Caki2 (cell line): ENCODE measurements around the gene C8G. TPM values are rescaled to one million over a fixed set of nuclear protein-coding genes. Genes with fewer than 3 reads are reported as not detected.

Experiments used
- DNase-seq: peaks from one replicate; pipeline ENCODE4 v3.0.0-alpha.2; 2015; ENCODE audit warnings: low read depth
- in situ Hi-C: cut with HindIII; loops from 2 replicates; pipeline ENCODE4 v1.10.0; 2016; ENCODE audit warnings: low sequenced_read_pairs, low pct_unique_long_range_greater_than_20kb, mixed read lengths
- total RNA-seq: library from RNA; depleted of rRNA; stranded (reverse); fragments of >200 nt; shearing (Covaris generic); gene quantifications from 2 replicates; pipeline ENCODE4 v1.2.3, GENCODE V29; 2014; ENCODE audit warnings: low replicate concordance

Gene C8G
- total RNA-seq, 1 experiment from 2014 or later, result not detected

DNA sequence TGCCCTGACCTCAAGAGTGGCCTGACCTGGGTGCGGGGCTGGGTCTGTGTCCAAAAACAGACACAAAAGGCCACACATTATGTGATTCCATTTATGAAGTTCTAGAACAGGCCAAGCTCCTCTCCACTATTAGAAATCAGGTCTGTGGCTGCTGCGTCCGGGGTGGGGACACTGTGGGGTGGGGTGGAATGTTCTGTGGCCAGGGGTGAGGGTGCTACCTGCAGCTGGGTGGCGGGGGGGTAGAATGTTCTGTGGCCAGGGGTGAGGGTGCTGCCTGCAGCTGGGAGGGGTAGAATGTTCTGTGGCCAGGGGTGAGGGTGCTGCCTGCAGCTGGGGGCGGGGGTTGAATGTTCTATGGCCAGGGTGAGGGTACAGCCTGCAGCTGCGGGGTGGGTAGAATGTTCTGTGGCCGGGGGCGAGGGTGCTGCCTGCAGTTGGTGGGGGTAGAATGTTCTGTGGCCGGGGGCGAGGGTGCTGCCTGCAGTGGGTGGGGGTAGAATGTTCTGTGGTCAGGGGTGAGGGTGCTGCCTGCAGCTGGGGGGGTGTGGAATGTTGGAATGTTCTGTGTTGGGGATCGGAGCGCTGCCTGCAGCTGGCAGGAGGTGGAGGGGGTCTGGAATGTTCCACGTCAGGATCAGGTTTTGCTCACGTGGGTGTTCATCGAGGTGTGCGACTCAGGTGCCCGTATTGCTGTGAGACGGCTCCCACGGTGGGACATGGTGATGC, 15.3 kb downstream of the C8G start:
- no peak for DNase-seq

DNA sequence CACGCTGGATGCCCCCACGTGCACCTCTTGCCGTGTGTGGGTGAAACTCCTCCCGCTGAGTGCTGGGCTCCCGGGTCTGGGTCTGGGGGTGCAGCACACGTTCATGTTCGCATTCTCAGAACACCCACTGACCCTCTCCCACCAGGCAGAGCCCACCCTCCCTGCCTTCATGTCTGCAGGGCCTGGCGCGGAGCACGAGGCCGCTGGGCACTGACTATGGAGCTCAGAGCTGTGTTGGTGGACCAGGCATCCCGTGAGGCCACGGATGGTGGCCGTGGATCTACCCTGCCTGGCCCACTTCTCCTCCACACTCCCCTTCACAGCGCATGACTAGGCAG, 15.9 kb downstream of the C8G start:
- in situ Hi-C loops, result no loop called here
- DNase-seq, result no peak

More for the DNA sequence above, 15.3 kb downstream of the C8G start:
- in situ Hi-C loops, result no loop called here

DNA sequence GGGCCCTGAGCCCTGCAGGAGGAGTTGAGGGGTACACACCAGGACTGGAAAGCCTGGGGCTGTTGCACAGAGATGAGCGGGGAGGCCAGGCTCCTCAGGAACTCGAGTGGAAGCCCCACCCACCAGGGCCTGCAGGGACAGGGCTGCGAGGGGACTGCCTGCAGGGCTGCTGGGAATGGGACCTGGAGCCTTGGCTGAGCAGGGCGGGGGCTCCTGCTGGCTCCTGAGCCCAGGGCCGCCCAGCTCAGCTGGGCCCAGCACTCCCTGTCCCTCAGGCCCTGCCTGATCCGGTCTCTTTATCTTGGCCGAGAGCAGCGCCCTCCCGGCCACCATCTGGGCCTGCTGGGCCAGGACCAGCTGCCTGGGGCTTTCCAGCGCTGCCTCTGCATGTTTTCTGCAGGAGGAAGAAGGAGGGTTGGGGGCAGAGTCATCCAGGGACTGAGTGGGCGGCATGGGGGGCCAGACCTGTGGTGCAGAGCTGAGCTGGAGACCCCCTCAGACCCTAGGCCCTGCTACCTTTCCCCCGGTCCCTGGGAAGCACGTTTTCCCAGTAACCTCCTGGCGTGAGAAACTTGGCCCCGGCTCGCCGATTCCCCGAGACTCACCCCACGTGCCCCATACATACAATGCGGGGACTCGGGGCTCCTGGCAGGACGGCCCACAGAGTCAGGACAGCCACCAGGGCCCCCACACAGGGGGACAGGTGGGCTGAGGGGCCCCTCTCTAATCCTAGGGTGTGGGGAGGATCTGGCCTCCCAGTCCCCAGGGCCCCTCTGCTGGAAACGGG, 16.4 kb downstream of the C8G start:
- in situ Hi-C loops, result no loop called here

DNA sequence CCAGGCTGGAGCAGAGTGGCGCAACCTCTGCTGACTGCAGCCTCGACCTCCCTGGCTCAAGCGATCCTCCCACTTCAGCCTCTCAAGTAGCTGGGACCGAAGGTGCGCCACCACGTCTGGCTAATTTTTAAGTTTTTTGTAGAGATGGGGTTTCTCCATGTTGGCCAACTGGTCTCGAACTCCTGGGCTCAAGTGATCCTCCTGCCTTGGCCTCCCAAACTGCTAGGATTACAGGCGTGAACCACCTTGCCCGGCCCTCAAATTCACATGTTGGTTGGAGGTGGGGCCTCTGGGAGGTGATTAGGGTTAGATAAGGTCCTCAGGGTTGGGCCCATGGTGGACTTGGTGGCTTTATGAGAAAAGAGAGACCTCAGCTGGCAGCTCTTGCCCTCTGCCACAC, 17.1 kb downstream of the C8G start:
- DNase-seq, result no peak
- in situ Hi-C loops, result no loop called here

More for the DNA sequence above, 16.4 kb downstream of the C8G start:
- DNase-seq, result no peak

DNA sequence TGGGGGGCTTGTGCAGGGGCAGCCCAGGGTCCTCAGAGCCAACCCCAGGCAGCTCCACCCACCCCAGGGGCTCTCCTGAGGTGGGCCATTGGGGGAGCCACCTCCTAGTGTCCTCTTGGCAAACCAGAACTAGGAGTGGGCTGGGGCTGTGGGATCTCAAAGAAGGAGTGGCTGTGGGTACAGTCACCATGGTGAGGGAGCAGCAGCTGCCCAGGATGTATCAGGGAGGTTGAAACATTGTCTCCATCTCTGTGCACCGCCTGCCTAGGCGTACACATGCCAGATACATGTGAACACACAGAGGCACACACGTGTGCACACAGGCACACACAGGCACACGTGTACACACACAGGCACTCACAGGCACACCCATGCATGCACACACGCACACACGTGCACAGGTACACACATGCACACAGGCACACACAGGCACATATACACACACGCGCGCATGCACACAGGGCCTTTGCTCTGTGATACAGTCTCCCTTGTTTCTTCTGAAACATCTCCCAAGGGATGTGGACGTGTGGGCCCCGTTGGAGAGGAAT, 17.7 kb downstream of the C8G start:
- DNase-seq, result no peak
- in situ Hi-C loops, result no loop called here

DNA sequence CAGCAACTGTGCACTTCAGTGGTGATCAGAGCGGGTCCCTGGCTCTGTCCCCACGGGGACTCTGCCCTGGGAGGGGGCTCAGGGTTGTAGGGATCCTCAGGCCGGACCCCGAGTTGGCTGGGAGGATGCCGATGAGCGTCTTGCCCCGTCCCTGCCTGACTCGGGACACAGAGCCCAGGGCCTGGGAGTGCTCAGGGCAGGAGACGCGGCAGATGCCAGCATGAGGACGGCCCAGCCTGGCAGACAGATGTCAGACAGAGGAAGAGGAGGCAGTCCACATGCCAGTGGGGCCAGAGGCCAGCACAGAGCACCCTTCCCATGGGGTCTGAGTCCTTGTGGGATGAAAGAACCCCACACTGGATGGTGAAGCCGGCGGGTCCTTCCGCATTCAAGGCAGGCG, 18.3 kb downstream of the C8G start:
- in situ Hi-C loops, result no loop called here
- no peak for DNase-seq

DNA sequence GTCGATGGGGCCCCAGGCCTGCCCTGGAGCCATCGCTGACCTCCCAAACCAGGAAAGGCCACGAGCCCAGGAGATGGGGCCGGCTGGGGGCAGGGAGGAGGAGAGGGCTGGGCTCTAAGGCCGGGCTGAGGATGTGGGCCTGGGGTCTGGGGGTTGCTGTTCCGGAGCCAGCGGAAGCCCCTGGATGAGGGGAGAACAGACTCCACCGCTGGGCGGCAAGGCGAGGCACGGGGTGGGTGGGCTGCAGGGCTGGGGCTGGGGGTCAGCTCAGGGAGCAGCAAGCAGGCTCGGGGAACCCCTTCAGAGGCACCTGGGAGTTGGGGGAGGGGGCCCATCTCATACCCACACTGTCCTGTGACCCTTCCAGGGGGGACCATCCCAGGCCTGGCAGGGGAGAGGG, 18.7 kb downstream of the C8G start:
- no peak for DNase-seq
- in situ Hi-C loops, result no loop called here

DNA sequence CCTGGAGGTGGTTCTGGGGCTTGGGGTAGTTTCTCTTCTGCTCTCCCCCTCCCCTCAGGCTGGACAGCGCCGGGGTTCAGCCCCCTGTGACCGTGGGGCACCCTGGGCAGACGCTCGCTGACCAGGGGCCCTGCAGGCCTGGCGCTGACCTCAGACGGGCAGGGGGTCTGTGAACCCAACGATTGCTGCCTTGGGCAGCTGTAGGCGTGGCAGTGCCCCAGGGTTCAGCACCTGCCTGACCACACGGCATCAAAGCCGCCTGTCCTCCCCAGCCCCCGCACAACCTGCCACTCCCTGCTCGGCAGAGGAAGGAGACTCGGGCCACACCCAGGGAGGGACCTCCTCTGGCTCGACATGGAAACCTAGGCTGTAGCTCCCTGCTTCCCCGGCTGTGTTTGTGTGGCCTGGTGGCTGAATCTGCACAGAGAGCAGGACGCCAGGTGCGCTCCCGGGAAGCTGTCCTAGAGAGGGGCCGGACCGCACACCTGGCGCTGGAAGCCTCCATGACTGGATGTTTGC, 19.2 kb downstream of the C8G start:
- DNase-seq, result no peak

DNA sequence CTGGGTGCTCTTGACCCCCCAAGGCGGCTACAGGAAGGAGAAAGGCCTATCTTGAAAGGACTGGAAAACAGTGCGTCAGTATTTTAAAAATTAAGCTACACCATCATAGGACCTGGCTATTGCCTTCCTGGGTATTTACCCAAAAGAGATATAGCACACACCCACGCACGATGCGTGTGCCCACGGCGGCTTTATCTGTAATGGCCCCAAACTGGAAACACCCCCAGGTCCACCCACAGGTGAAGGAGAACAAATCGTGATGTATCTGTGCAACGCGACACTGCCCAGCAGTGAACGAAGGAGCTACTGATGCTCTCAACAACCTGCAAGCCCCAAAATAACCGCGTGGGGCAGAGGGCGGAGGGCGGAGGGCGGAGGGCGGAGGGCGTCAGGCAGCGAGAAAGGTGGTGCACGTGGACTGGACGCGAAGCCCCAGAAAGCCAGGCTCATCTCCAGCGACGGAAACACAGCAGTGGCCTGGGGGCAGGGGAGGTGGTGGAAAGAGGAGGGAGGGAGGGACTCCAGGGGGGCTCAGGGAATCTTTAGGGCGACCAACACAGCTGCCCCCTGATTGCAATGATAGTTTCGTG, 19.9 kb downstream of the C8G start:
- DNase-seq, result no peak
- in situ Hi-C loops, result no loop called here

More for the DNA sequence above, 19.2 kb downstream of the C8G start:
- in situ Hi-C loops, result no loop called here

DNA sequence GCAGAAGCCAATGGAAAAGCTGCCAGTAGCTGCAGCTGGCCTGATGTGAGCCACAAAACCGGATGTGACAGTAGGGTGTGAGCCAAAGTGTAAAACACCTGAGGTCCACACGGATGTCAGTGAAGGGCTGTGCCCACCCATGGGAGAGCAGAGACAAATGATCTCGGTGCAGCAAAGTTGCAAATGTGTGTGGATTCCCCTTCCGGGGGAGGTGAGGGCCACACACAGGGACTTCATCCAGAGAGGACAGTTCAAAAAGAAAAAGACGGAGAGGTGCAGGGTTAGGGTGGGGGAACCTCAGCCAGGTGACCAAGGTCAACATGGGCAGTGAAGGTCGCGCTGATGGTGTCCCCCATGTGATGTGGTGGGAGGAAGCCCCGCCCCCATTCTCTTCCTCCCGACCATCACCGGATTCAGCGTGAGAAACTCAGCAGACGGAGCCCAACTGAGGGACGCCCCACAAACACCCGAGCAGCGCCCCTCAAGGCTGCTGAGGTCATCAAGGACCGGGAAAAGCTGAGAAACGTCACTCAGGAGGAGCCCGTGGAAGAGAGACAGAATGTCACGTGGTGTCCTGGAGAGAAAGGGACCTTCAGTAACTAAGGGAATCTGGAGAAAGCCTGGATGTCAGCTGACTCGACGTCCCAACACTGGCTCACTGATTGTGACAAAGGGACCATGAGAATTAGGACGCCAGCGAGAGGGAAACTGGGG, 20.9 kb downstream of the C8G start:
- in situ Hi-C loops, result no loop called here
- no peak for DNase-seq

DNA sequence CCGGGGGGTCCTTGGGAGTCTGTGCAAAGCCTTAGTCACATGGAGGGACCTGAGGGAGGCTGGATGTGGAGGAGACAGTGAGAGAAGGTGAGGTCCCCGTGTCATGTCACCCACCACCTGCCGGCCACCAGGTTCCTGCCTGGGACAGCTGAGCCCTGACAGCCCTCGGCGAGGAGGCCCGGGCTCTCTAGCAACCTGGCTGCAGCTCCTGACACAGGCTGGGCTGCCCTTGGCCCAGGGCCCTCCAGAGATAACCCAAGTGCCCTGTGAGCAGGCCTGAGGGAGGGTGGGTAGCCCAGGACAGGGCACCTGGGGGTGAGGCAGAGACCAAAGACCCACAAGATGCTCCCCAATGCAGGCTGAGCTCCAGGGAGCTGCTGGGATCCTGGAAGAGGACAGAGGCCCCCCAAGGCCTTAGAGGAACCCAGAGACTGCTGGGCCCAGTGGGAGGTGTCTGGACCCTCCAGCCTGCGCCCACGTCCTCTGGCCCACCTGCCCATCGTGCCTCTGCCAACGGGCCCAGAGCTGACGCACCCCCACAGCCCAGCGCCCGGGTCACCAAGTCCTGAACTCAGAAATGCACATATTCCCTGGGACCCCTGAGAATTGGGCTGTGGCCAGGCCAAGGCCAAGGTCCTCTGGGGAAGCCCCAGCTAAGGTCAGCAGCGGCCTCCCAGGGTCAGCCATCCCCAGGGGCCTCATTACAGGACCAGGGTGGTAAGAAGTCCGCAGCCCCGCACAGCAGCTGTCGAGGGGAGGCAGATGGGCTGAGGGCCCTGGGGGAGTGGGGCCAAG, 23.5 kb downstream of the C8G start:
- in situ Hi-C loops, result no loop called here

DNA sequence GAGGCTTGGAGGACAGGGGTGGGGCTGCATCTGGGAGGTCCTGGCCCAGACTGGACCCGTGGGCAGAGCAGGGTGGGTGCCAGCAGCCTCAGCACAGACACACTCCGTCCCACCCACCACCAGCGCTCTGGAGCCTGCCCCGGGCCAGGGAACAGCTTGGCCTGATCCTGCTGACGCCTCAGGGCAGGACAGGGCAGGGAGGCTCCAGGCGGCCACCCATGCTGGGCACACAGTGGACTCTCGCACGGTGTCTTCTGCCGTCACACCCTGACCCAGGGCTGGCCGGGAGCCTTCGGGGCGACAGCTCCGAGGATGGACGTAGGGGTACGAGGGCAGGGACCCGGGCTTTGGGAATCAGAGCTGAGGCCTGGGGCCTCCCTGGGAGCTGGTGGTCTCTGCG, 24.1 kb downstream of the C8G start:
- DNase-seq, result no peak
- in situ Hi-C loops, result no loop called here

More for the DNA sequence above, 23.5 kb downstream of the C8G start:
- no peak for DNase-seq

DNA sequence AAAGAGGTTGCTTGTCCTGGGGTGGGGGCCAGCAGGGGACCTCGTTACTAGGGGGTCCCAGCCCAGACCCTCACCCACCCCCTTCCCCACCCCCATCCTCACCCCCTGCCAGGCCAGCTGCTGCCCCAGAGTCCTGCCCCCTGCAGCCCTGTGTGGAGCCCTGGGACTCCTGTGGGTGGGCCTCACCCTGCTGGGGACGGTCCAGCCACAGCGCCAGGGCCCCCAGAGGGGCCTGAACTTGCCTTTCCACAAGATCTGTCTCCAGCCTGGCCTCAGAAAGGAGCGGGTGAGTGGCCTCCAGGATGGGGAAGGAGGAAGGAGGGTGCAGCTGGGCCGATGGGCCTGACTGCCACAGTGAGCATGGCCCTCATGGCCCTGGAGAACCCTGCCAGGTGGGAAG, 24.7 kb downstream of the C8G start:
- in situ Hi-C loops, result no loop called here
- no peak for DNase-seq

DNA sequence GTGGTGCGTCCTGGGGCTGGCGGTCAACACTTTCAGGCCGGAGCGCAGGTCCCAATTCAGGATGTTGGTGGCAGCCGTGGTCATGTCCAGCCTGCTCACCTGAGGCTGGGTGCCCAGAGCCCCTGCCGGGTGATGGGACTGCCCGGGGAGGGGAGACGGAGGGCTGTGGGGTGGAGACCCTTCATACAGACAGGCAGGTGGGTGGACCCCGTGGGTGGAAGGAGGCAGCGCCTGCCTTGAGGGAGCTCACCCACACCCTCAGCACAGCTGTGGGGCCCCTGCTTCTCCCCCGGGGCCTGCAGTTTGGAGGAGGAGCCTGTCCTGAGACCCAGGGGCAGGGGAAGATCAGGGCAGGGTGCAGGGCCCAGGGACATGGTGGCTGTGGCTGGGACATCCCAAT, 25.3 kb downstream of the C8G start:
- DNase-seq, result no peak
- in situ Hi-C loops, result no loop called here

DNA sequence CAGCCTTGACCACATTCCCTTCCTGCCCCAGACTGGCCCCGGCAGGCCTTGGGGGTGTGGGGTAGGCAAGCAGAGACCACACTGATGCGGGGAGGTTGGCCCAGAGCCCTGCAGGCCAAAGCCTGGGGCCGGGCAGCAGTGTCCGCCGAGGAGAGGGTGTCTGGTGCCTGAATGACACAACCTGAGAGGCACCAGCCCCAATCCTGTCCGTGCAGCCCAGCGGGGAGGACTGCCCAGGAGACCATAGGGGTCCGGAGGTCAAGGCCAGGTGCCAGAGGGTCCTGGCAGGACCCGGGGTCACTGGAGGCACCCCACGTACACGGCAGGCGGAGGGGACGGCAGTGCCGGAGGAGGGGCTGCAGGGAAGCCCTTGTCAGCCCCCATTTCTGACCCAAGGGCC, 26.7 kb downstream of the C8G start:
- no peak for DNase-seq
- in situ Hi-C loops, result no loop called here

DNA sequence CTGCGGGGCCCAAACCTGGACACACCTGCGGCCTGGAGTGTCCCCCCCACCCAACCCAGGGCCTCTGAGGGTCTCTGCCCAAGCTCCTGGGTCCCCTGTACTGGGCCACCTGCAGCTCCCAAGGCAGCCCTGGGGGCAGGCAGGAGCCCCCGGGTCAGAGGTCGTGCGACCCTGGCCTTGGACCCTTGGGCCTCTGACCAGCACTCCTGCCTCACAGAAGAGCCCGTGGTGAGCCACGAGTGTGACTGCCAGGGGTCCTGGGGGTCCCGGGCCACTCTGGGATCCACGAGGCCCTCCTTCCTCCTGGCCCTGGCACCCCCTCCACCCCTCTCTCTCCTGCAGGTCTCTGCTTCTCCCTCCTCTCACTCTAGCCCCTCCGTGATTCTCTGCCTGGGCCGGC, 27.3 kb downstream of the C8G start:
- DNase-seq, result no peak
- in situ Hi-C loops, result no loop called here

DNA sequence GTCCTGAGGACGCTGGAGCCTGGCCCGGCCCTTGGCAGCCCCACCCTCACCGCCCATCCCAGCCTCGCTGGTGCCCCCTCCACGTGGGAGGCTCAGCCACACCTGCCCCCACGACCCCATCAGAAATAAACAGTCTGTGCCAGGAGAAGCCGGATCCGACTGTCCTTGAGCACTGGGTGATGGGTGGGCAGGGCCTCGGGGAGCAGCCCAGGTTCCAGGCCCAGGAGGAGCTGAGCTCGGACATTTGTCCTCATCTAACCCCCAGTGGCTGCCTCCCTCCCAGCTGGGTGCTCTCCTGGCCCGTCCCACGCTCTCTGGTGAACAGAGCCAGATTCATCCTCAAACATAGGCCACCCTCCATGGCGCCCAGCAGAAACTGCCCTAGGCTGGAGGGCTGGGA, 27.7 kb downstream of the C8G start:
- no peak for DNase-seq
- in situ Hi-C loops, result no loop called here
